Measurements from ENCODE around the gene EFTUD2.

EFTUD2 gene

DNA sequence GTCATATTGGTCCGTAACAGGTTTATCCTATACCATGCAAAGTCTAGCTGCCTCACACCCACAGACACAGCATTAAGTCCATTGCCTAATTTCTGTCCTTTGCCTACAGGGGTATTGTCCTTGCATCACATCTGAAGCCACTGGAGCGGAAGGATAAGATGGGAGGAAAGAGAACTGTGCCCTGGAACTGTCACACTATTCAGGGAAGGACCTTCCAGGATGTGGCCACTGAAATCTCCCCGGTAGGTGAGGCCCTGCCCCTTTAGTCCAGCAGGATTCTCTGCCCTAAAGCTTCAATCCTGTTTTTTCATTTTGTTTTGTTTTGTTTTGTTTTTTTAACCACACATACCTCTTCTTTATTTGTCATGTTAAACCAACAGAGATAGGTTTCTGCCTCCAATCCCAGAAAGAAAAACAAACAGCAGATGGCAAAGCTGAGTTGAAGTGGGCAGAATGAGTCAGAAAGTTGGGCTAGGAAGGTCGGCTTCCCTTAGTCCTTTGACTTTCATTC, 2.2 kb upstream of the EFTUD2 start:
- intact Hi-C loops (cut with DNase I; ENCODE audit: low total_unique reads) = no loop called here
- Histone ChIP-seq H3K36me3 (peaks cover 0 to 3% (median 0%) of the 10 kb centered on the region in 3 donors), H3K4me1 (peaks cover 0 to 29% (median 20%) of the 10 kb centered on the region in 4 donors), H3K4me3 (no peak overlapping the region), H3K9me3 (no peaks in the 10 kb centered on the region), H3K27ac (no peak overlapping the region), H3K27me3 (no peaks in the 10 kb centered on the region)
- DNase-seq = peak in 1 of 2 donors; percentile 7
- TF ChIP-seq, protein P1, sequence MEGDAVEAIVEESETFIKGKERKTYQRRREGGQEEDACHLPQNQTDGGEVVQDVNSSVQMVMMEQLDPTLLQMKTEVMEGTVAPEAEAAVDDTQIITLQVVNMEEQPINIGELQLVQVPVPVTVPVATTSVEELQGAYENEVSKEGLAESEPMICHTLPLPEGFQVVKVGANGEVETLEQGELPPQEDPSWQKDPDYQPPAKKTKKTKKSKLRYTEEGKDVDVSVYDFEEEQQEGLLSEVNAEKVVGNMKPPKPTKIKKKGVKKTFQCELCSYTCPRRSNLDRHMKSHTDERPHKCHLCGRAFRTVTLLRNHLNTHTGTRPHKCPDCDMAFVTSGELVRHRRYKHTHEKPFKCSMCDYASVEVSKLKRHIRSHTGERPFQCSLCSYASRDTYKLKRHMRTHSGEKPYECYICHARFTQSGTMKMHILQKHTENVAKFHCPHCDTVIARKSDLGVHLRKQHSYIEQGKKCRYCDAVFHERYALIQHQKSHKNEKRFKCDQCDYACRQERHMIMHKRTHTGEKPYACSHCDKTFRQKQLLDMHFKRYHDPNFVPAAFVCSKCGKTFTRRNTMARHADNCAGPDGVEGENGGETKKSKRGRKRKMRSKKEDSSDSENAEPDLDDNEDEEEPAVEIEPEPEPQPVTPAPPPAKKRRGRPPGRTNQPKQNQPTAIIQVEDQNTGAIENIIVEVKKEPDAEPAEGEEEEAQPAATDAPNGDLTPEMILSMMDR (IDR thresholded peaks at IDR 0.05) = no peak

DNA sequence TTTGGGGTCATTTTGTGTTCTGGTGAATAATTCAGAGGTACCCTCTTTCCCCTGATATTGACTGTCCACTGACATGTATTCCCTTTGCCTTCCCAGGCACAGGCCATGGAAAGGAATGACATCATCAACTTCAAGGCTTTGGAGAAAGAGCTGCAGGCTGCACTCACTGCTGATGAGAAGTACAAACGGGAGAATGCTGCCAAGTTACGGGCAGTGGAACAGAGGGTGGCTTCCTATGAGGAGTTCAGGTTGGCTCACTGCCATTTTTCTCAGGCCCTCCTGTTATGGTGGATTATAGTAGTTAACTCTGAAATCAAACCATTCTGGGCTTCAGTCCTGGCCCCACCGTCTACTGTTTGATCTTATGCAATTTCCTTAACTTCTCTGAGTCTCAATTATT, 1.6 kb upstream of the EFTUD2 start:
- TF ChIP-seq, protein P1 (IDR thresholded peaks at IDR 0.05) = no peak
- Histone ChIP-seq H3K9me3 (no peaks in the 10 kb centered on the region), H3K4me3 (no peak overlapping the region), H3K27me3 (no peaks in the 10 kb centered on the region), H3K27ac (no peak overlapping the region), H3K4me1 (peaks cover 0 to 29% (median 20%) of the 10 kb centered on the region in 4 donors), H3K36me3 (peaks cover 0 to 4% (median 0%) of the 10 kb centered on the region in 3 donors)
- intact Hi-C loops (cut with DNase I; ENCODE audit: low total_unique reads) = no loop called here
- peak; percentile 38 to 60 for DNase-seq

DNA sequence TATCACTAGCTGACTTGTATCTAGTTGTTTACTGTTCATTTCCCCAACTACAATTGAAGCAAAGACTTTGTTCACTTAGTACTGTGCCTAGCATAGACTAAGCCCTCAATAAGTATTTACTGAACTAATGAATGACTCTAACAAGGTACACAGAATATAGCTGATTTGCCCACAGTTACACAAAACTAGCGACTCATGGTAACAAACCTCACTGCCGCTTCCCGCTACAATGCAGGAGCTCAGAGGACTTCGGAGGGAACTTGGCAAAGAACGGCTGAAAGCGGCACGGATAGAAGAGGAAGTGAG, 524 bp downstream of the EFTUD2 start:
- peak overlapping the region; percentile 69 to 77 for H3K4me3 ChIP-seq
- TF ChIP-seq, protein P1 (IDR thresholded peaks at IDR 0.05) = no peak
- no peaks in the 10 kb centered on the region for H3K27me3 ChIP-seq
- no peaks in the 10 kb centered on the region for H3K9me3 ChIP-seq
- no peak for DNase-seq
- intact Hi-C loops (cut with DNase I; ENCODE audit: low total_unique reads) = no loop called here
- H3K36me3 ChIP-seq = peaks cover 5 to 12% (median 11%) of the 10 kb centered on the region in 3 donors
- peaks cover 0 to 29% (median 20%) of the 10 kb centered on the region in 4 donors for H3K4me1 ChIP-seq
- peak overlapping the region; percentile 84 to 88 for H3K27ac ChIP-seq

DNA sequence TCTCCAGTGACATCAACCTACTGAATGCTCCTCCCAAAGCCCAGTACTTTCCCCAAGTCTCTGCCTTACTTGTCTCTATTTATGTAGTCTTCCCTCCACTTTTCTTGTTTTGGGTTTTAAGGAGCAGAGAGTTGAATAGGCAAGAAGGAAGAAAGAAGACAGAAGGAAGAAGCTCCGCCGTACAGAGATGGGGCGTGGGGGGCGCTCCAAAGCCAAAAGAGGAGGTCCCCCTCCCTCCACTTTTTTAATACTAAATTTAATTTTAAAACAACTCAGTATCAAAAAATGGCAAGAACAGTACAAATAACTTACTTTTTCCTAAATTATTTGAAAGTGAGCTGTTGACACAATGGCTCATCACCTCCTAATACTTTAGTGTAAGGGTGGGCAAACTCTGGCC, 4.6 kb downstream of the EFTUD2 start:
- DNase-seq = peak in 1 of 2 donors; percentile 2
- Histone ChIP-seq H3K36me3 (peaks cover 23 to 37% (median 36%) of the 10 kb centered on the region in 3 donors), H3K27ac (no peak overlapping the region), H3K4me3 (no peak overlapping the region), H3K4me1 (peaks cover 0 to 21% (median 16%) of the 10 kb centered on the region in 4 donors), H3K9me3 (no peaks in the 10 kb centered on the region), H3K27me3 (no peaks in the 10 kb centered on the region)
- intact Hi-C loops (cut with DNase I; ENCODE audit: low total_unique reads) = no loop called here
- TF ChIP-seq, protein P1 (IDR thresholded peaks at IDR 0.05) = no peak

DNA sequence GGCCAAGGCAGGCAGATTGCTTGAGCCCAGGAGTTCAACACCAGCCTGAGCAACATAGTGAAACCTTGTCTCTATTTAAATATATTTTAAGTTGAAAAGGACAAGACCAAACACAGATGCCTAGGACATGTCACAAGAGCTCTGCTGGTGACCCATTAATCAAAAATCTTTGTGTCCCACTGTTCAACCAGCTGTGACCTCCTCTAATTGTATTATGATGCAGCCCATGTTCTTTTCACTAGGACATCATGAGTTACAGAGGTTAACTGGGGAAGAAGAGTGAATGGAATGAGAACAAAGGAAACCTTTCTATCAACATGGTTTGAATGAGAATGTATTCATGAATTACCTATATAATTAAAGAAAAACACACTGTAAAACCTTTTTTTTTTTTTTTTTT, 7.0 kb downstream of the EFTUD2 start:
- TF ChIP-seq, protein P1 (IDR thresholded peaks at IDR 0.05) = no peak
- peak in 1 of 2 donors; percentile 1 for DNase-seq
- Histone ChIP-seq H3K36me3 (peaks cover 23 to 42% (median 36%) of the 10 kb centered on the region in 3 donors), H3K4me3 (no peak overlapping the region), H3K4me1 (peaks cover 0 to 7% (median 2%) of the 10 kb centered on the region in 4 donors), H3K27me3 (no peaks in the 10 kb centered on the region), H3K27ac (no peak overlapping the region), H3K9me3 (no peaks in the 10 kb centered on the region)
- intact Hi-C loops (cut with DNase I; ENCODE audit: low total_unique reads) = no loop called here

DNA sequence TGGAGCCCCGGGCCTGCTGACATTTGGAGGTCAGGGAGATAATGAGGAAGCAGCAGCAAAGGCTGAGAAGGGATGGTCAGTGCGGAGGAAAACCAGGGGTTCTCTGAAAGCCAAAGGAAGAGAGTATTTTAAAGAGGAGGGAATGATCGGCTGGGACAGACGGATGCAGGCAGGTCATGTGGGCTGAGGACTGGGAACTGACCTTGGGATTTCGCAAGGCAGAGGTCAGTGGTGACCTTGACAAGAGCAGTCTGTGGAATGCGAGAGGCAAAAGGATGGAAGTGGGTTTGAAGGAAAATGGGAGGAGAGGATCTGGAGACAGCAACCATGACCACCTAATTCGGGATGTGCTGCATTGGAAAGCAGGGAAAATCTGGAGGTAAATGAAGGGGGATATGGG, 10.2 kb downstream of the EFTUD2 start:
- peak in 1 of 2 donors; percentile 1 for DNase-seq
- no peaks in the 10 kb centered on the region for H3K4me1 ChIP-seq
- TF ChIP-seq, protein P1 (IDR thresholded peaks at IDR 0.05) = no peak
- H3K27ac ChIP-seq = no peak overlapping the region
- no peaks in the 10 kb centered on the region for H3K9me3 ChIP-seq
- H3K36me3 ChIP-seq = peaks cover 43 to 64% (median 54%) of the 10 kb centered on the region in 3 donors
- no peaks in the 10 kb centered on the region for H3K27me3 ChIP-seq
- intact Hi-C loops (cut with DNase I; ENCODE audit: low total_unique reads) = no loop called here
- H3K4me3 ChIP-seq = no peak overlapping the region
